Raji (cell line): Measurements from ENCODE around the gene HK3.

Experiments
- POLR2A ChIP-seq: IDR thresholded peaks from 2 replicates; pipeline ENCODE4 v1.6.1; 2011; ENCODE audit warnings: low read depth, low read length, control low read depth; ENCODE audit not compliant: insufficient read depth

HK3 gene

GRCh38 chr5:176879663-176880361, 19.3 kb downstream of the HK3 start:
- no peak for TF ChIP-seq POLR2A

GRCh38 chr5:176878906-176879662, 20.1 kb downstream of the HK3 start:
- TF ChIP-seq POLR2A, result no peak

GRCh38 chr5:176878463-176878862, 20.7 kb downstream of the HK3 start:
- TF ChIP-seq POLR2A, result no peak

- no peak for TF ChIP-seq POLR2A
Observed at GRCh38 chr5:176877793-176878331, 21.3 kb downstream of the HK3 start.

GRCh38 chr5:176876506-176877431, 22.4 kb downstream of the HK3 start:
- no peak for TF ChIP-seq POLR2A

DNA sequence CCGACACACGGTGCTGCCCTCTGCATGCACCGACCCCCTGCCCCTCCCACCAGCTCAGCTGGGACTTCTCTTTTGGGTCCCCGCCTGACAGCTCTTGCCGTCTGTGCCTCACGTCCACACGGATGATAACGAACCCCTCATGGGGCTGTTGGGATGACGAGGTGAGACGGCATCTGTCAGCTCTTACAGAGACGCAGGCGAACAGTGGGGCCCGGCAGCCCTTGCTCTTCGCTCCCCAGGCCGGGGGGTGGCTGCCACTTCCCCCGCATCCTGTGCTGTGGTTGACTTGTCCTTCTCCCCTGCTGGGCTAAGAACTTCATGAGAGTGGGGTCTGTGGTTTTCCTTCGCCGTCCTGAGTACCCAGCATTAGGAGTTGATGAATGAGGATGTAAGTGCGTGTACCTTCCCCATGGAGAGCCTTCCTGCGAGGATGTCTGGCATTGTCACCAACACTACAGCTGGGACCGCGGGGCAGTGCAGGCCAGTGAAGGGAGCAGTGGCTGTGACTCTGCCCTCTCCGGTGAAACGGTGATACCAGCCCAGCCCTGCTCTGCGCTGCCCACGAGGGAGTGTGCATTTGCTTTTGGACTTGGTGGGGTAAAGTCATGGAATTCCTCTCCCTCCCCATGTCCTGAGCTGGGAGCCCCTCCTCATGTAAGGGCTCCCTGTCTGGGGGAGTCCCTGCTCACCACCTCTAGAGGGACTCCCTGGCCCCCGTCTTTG, 23.2 kb downstream of the HK3 start:
- TF ChIP-seq POLR2A, result no peak

- no peak for TF ChIP-seq POLR2A
Observed at GRCh38 chr5:176875014-176875550, 24.1 kb downstream of the HK3 start.

DNA sequence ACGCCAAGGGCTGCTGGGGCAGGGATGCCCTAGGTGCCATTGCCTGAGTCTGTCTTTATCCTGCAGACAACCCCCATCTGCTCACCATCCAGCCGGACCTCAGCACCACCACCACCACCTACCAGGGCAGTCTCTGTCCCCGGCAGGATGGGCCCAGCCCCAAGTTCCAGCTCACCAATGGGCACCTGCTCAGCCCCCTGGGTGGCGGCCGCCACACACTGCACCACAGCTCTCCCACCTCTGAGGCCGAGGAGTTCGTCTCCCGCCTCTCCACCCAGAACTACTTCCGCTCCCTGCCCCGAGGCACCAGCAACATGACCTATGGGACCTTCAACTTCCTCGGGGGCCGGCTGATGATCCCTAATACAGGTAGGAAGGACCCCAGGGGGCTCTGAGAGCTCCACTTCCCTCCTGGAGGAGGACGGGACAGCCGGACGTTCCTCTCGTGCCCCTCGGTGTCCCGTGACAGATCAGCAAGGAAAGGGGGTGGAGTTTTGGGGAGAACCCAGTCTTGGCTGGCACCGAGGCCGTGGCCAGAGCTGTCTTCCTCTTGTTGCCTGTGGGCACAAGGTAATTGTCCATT, 24.9 kb downstream of the HK3 start:
- TF ChIP-seq POLR2A, result no peak

GRCh38 chr5:176873541-176874172, 25.5 kb downstream of the HK3 start:
- TF ChIP-seq POLR2A, result no peak

- no peak for TF ChIP-seq POLR2A
Observed at GRCh38 chr5:176870110-176870591, 29.0 kb downstream of the HK3 start.

- no peak for TF ChIP-seq POLR2A
Observed at GRCh38 chr5:176869501-176870109, 29.5 kb downstream of the HK3 start.

DNA sequence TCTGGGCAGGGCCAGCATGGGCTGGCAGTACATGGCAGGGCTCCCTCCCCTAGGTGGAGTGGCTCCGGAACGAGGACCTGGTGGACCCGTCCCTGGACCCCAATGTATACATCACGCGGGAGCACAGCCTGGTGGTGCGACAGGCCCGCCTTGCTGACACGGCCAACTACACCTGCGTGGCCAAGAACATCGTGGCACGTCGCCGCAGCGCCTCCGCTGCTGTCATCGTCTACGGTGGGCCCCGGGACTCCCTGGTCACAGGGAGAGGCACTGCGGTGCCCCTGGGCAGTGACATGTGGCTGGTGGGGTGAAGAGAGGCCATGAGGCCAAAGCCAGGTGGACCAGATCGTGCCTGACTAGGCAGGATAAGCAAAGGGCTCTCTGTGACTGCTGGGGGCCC, 30.4 kb downstream of the HK3 start:
- TF ChIP-seq POLR2A, result no peak

DNA sequence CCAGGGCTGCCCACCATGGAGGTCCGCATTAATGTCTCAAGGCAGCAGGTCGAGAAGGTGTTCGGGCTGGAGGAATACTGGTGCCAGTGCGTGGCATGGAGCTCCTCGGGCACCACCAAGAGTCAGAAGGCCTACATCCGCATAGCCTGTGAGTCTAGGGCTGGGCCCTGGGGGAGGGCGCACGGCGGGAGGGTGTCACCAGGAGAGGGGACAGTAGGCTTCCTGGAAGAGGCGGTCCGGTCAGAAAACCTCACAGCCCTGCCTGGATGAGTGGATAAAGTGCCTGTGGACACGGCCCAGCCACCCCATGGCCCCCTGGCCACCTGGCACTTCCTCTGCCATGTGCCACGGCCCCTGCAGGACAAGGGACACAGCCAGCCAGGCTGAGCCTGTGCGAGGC, 31.0 kb downstream of the HK3 start:
- TF ChIP-seq POLR2A, result no peak

GRCh38 chr5:176866707-176867310, 32.3 kb downstream of the HK3 start:
- no peak for TF ChIP-seq POLR2A
